Lung (tissue), 12 donors: Measurements from ENCODE around the gene ZNF90. TPM values are rescaled to one million over a fixed set of nuclear protein-coding genes. Genes with fewer than 3 reads are reported as not detected.
"Not testable (repeated sequence)": the region's sequence is repeated elsewhere in the genome, so short reads cannot be mapped to it uniquely, and the experiment has no call there.

Source experiments
- ATAC-seq: fragments of 200-7000 bp; cut with Tn5 transposase; one replicate; pipeline ENCODE4 v1.9.1; 2020; ENCODE audit warnings: moderate number of reproducible peaks; ENCODE audit not compliant: insufficient read depth, low FRiP score
- DNase-seq, 3 donors: peaks; one replicate each; pipeline ENCODE4 v3.0.0-alpha.2; 2013 to 2017
- H3K27ac ChIP-seq, 2 donors: one replicate each; pipeline ENCODE4 v1.5.1; 2013; ENCODE audit warnings: mild to moderate bottlenecking in 2 of 2, moderate library complexity in 2 of 2, control low read depth in 1 of 2, inconsistent platforms in 1 of 2, low read depth in 1 of 2, low read length in 1 of 2
- H3K27me3 ChIP-seq, 3 donors: one replicate each; pipeline ENCODE4 v1.5.1; 2013; ENCODE audit warnings: low read length in 2 of 3; ENCODE audit not compliant: control insufficient read depth in 3 of 3, insufficient read depth in 3 of 3
- H3K36me3 ChIP-seq, 4 donors: one replicate each; pipeline ENCODE4 v1.5.1; 2013; ENCODE audit warnings: low read length in 4 of 4, mild to moderate bottlenecking in 1 of 4, moderate library complexity in 1 of 4; ENCODE audit not compliant: control insufficient read depth in 4 of 4, insufficient read depth in 4 of 4
- H3K4me1 ChIP-seq, 5 donors: one replicate each; pipeline ENCODE4 v1.5.1; 2013; ENCODE audit warnings: low read length in 5 of 5, mild to moderate bottlenecking in 2 of 5, moderate library complexity in 1 of 5; ENCODE audit not compliant: control insufficient read depth in 5 of 5, insufficient read depth in 5 of 5
- H3K4me3 ChIP-seq: one replicate; pipeline ENCODE4 v1.5.1; 2013; ENCODE audit warnings: mild to moderate bottlenecking, control low read depth, moderate library complexity
- H3K9ac ChIP-seq, 2 donors: one replicate each; pipeline ENCODE4 v1.5.1; 2013; ENCODE audit warnings: low read length in 2 of 2, control low read depth in 1 of 2; ENCODE audit not compliant: insufficient read depth in 1 of 2
- H3K9me3 ChIP-seq, 4 donors: one replicate each; pipeline ENCODE4 v1.5.1; 2013; ENCODE audit warnings: low read length in 3 of 4, mild to moderate bottlenecking in 1 of 4, moderate library complexity in 1 of 4; ENCODE audit not compliant: control insufficient read depth in 4 of 4, insufficient read depth in 3 of 4
- WGBS, 2 donors: extraction: QIAGEN DNeasy Blood & Tissue Kit; methylation state at CpG; one replicate each; pipeline ENCODE4 v1.1.7; 2013; 5-methylcytosine and 5-hydroxymethylcytosine counted together
- polyA plus RNA-seq, 2 donors: library from polyadenylated mRNA; stranded (reverse); fragments of 200-250 nt; gene quantifications; one replicate each; pipeline ENCODE4 v1.2.1, GENCODE V29; 2013
- total RNA-seq, 2 donors: library from RNA; depleted of rRNA in 1 of 2; stranded (reverse); fragments of >200 nt in 1 of 2; gene quantifications; one replicate each; pipeline ENCODE4 v1.2.1, GENCODE V29; 2014 to 2021
- TF ChIP-seq, protein P1 (sequence below): IDR thresholded peaks from 2 replicates; pipeline ENCODE4 v1.5.1; 2012; ENCODE audit warnings: mild to moderate bottlenecking; ENCODE audit errors: control extremely low read depth, extremely low read depth
- donor health status: control.
- donor health status: control.
- donor health status: Bipolar disorder and iron deficiency.
- donor health status: healthy.
- donor health status: DM: yes; HTN: yes; CAD: no.

ZNF90 gene
- total and polyA plus RNA-seq, 4 donors: 0.76 to 25.1 (median 4.1) TPM

DNA sequence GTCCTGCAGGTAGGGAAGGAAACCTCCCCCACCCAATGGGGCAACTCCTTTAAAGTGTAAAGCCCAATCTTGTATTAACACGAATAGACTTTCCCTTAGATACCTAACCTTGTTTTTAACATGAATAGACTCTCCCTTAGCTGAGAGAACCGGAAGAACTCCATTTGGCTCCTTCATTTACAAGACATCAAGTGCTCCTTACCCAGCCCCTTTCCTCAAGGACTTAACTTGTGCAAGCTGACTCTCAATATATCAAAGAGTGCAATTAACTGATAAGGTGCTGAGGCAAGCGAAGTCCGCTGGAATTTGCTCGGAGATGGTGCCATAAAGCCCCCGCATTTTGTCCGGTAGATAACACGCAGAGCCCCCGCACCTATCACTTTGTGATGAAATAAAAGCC is 9.9 kb upstream of the ZNF90 start:
- ATAC-seq (no peak), DNase-seq (peak; percentile 37 to 85 (median 52))
- no peaks in the 10 kb centered on the region for H3K27me3 ChIP-seq
- peaks cover 0 to 3% (median 1%) of the 10 kb centered on the region in 4 donors for H3K9me3 ChIP-seq
- TF ChIP-seq, protein P1, sequence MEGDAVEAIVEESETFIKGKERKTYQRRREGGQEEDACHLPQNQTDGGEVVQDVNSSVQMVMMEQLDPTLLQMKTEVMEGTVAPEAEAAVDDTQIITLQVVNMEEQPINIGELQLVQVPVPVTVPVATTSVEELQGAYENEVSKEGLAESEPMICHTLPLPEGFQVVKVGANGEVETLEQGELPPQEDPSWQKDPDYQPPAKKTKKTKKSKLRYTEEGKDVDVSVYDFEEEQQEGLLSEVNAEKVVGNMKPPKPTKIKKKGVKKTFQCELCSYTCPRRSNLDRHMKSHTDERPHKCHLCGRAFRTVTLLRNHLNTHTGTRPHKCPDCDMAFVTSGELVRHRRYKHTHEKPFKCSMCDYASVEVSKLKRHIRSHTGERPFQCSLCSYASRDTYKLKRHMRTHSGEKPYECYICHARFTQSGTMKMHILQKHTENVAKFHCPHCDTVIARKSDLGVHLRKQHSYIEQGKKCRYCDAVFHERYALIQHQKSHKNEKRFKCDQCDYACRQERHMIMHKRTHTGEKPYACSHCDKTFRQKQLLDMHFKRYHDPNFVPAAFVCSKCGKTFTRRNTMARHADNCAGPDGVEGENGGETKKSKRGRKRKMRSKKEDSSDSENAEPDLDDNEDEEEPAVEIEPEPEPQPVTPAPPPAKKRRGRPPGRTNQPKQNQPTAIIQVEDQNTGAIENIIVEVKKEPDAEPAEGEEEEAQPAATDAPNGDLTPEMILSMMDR: no peak
- H3K4me1 ChIP-seq: peaks cover 0 to 3% (median 0%) of the 10 kb centered on the region in 5 donors
- no peaks in the 10 kb centered on the region for H3K36me3 ChIP-seq
- no peak overlapping the region for H3K4me3 ChIP-seq
- WGBS, 2 donors: 11 to 21% methylated on average over 9 of the region's 9 CpGs
- H3K27ac ChIP-seq: no peak overlapping the region
- H3K9ac ChIP-seq: no peak overlapping the region

DNA sequence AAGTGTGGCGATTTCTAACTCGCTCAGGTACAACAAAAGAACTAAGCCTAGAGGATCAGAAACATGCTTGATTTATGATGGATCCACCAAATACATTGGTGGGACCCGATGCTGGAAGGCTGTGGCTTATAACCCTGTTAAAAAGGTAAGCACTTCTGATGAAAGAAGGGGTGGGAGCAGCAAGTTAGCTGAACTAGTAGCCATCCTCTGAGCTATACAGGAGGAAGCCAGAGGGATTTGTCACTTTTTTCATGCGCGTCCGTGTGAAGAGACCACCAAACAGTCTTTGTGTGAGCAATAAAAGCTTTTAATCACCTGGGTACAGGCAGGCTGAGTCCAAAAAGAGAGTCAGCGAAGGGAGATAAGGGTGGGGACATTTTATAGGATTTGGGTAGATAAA is 9.2 kb upstream of the ZNF90 start:
- not testable (repeated sequence) for ATAC-seq, H3K27me3 ChIP-seq, H3K36me3 ChIP-seq, H3K9ac ChIP-seq, H3K27ac ChIP-seq, H3K9me3 ChIP-seq, H3K4me1 ChIP-seq, DNase-seq, H3K4me3 ChIP-seq
- WGBS, 2 donors: 31 to 35% methylated on average over 7 of the region's 7 CpGs

DNA sequence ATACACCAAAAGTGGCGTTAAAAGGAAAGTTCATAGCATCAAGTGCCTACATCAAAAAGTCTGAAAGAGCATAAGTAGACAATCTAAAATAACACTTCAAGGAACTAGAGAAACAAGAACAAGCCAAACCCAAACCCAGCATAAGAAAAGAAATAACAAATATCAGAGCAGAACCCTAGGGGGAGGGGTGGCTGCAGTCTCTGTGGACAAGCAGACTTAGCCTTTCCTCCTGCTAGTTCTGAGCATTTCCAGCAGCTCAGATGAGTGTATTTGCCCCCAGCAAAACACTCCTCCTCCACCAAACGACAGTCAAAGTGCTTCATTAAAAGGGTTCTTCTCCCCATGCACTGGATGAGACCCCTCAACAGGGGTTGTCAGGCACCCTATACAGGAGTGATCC is 7.1 kb upstream of the ZNF90 start:
- TF ChIP-seq, protein P1: no peak
- Histone ChIP-seq H3K27ac (no peak overlapping the region), H3K36me3 (no peaks in the 10 kb centered on the region), H3K4me3 (no peak overlapping the region), H3K4me1 (peaks cover 0 to 3% (median 0%) of the 10 kb centered on the region in 5 donors), H3K27me3 (no peaks in the 10 kb centered on the region), H3K9me3 (peaks cover 0 to 3% (median 1%) of the 10 kb centered on the region in 4 donors), H3K9ac (no peak overlapping the region)
- ATAC-seq: no peak
- 54 to 76% methylated on average over 2 of the region's 2 CpGs for WGBS, 2 donors
- DNase-seq: no peak

DNA sequence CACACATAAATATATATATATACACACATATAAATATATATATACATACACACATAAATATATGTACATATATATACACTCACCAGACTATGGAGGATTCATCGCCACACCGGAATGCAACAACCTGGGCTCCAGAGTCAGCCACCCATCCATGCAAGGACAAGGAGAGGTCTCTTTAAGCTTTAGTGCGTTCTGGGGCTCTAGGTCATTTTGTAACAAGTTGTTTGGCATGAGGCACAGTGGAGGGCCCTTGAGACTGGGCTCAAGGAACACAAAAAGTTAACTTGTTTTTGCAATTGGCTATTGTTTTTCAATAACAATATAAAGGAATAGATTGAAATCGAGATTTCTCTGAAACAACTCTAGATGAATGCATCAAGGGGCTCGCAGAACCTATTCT is 4.9 kb upstream of the ZNF90 start:
- no peak overlapping the region for H3K9ac ChIP-seq
- TF ChIP-seq, protein P1: no peak

More for the DNA sequence above, 4.9 kb upstream of the ZNF90 start:
- Histone ChIP-seq H3K36me3 (no peaks in the 10 kb centered on the region), H3K4me3 (no peak overlapping the region), H3K9me3 (peaks cover 0 to 6% (median 0%) of the 10 kb centered on the region in 4 donors), H3K4me1 (peaks cover 0 to 1% (median 0%) of the 10 kb centered on the region in 5 donors), H3K27ac (no peak overlapping the region), H3K27me3 (no peaks in the 10 kb centered on the region)
- ATAC-seq (no peak), DNase-seq (no peak)
- 91 to 94% methylated on average over 5 of the region's 5 CpGs for WGBS, 2 donors
